ENCODE data around the gene MTCL1. TPM values are rescaled to one million over a fixed set of nuclear protein-coding genes. Genes with fewer than 3 reads are reported as not detected.

The MTCL1 gene
- total and polyA plus RNA-seq, 9 of the 15 experiments (the other 6 are each of a cell fraction or from before 2014, with no cell fraction given) = 0.21 to 7.4 (median 3.7) TPM

DNA sequence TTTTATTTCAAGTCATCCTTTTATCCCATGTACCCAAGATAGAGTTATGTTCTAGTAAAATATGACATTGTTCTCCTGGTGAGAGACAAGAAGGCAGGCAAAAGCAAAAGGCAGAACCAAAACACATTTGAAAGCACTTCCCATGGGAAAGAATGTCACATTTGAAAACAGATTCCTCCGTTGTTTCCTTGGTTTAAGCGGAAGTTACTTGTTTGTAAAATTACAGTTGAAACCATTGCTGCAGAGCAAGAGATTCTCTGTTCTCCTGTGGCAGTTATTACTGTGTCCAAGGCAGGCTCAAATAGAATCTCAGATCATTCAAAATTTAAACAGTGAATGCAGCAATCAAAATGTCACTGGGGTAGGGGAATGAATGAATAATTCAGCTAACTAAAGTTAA lies 149.6 kb downstream of the MTCL1 start (continued):
- TF ChIP-seq XRCC5 (IDR thresholded peaks at IDR 0.05; ENCODE audit: low read depth, low read length) (no peak), NCOR1 (IDR thresholded peaks at IDR 0.05) (no peak), MCM3 (IDR thresholded peaks at IDR 0.05) (no peak), SAFB (IDR thresholded peaks at IDR 0.05; ENCODE audit: borderline replicate concordance, low read depth, low read length) (no peak), SRSF3 (IDR thresholded peaks at IDR 0.05; ENCODE audit: insufficient read depth, low read length) (no peak), NFE2 (IDR thresholded peaks at IDR 0.05; ENCODE audit: low read depth) (no peak), BRF1 (IDR thresholded peaks at IDR 0.05; ENCODE audit: borderline replicate concordance, extremely low read depth, insufficient read length) (no peak), DIDO1 (tag; IDR thresholded peaks at IDR 0.05; ENCODE audit: low read depth) (no peak), FOSL1 (tag; conservative IDR thresholded peaks at IDR 0.05) (no peak), ZNF445 (CRISPR knock-in tag; IDR thresholded peaks at IDR 0.05; ENCODE audit: low read depth) (no peak)
- TF ChIP-seq, protein P1, sequence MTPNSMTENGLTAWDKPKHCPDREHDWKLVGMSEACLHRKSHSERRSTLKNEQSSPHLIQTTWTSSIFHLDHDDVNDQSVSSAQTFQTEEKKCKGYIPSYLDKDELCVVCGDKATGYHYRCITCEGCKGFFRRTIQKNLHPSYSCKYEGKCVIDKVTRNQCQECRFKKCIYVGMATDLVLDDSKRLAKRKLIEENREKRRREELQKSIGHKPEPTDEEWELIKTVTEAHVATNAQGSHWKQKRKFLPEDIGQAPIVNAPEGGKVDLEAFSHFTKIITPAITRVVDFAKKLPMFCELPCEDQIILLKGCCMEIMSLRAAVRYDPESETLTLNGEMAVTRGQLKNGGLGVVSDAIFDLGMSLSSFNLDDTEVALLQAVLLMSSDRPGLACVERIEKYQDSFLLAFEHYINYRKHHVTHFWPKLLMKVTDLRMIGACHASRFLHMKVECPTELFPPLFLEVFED (CRISPR knock-in tag; conservative IDR thresholded peaks at IDR 0.05) = no peak
- TF ChIP-seq, protein P2, sequence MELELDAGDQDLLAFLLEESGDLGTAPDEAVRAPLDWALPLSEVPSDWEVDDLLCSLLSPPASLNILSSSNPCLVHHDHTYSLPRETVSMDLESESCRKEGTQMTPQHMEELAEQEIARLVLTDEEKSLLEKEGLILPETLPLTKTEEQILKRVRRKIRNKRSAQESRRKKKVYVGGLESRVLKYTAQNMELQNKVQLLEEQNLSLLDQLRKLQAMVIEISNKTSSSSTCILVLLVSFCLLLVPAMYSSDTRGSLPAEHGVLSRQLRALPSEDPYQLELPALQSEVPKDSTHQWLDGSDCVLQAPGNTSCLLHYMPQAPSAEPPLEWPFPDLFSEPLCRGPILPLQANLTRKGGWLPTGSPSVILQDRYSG (tag; conservative IDR thresholded peaks at IDR 0.05; ENCODE audit: low read depth) = no peak
- TF ChIP-seq, protein P3, sequence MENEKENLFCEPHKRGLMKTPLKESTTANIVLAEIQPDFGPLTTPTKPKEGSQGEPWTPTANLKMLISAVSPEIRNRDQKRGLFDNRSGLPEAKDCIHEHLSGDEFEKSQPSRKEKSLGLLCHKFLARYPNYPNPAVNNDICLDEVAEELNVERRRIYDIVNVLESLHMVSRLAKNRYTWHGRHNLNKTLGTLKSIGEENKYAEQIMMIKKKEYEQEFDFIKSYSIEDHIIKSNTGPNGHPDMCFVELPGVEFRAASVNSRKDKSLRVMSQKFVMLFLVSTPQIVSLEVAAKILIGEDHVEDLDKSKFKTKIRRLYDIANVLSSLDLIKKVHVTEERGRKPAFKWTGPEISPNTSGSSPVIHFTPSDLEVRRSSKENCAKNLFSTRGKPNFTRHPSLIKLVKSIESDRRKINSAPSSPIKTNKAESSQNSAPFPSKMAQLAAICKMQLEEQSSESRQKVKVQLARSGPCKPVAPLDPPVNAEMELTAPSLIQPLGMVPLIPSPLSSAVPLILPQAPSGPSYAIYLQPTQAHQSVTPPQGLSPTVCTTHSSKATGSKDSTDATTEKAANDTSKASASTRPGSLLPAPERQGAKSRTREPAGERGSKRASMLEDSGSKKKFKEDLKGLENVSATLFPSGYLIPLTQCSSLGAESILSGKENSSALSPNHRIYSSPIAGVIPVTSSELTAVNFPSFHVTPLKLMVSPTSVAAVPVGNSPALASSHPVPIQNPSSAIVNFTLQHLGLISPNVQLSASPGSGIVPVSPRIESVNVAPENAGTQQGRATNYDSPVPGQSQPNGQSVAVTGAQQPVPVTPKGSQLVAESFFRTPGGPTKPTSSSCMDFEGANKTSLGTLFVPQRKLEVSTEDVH (IDR thresholded peaks at IDR 0.05; ENCODE audit: low read depth, partially characterized antibody) = no peak

Measured in K562 (cell line).